ENCODE data around the gene CCDC74A.
"Not testable (repeated sequence)": the region's sequence is repeated elsewhere in the genome, so short reads cannot be mapped to it uniquely, and the experiment has no call there.

- not testable (repeated sequence) for TF ChIP-seq CTCF (conservative IDR thresholded peaks at IDR 0.05; ENCODE audit: low read depth, low read length); EZH2 (IDR thresholded peaks at IDR 0.05; ENCODE audit: borderline replicate concordance, low read depth, low read length, poor library complexity, severe bottlenecking)
These were observed 2.4 kb upstream of the CCDC74A start for GRCh38 chr2:131525256-131525655.
